Loucy (cell line): ENCODE measurements around the gene RAP1GAP2.

ENCODE experiments used
- EZH2phosphoT487 ChIP-seq: fragments of 200-600 bp; IDR thresholded peaks from 2 replicates; pipeline ENCODE4 v1.6.1; 2018; ENCODE audit warnings: antibody characterized with exemption, mild to moderate bottlenecking, moderate library complexity, borderline replicate concordance
- TF ChIP-seq, protein P1 (sequence below): fragments of 200-600 bp; sonication (generic); conservative IDR thresholded peaks from 2 replicates; pipeline ENCODE4 v1.5.1; 2014; ENCODE audit warnings: mild to moderate bottlenecking, antibody characterized with exemption, low read length

DNA sequence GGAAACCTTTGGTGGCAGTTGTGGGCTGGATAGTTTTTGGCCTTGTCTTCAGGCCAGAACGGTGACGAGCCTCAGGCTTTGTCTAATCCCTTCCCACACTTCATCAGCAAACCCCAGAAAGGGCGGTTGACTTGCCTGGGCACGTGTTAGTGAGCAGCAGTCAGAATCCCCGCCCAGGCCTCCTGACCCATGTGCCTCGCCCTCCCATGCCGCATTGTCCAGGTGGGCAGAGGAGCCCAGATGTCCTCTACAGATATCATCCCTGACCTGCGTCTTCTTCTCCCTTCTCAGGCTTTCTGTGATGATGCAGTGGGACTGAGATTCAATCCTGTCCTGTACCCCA lies 184.6 kb downstream of the RAP1GAP2 start:
- TF ChIP-seq, protein P1, sequence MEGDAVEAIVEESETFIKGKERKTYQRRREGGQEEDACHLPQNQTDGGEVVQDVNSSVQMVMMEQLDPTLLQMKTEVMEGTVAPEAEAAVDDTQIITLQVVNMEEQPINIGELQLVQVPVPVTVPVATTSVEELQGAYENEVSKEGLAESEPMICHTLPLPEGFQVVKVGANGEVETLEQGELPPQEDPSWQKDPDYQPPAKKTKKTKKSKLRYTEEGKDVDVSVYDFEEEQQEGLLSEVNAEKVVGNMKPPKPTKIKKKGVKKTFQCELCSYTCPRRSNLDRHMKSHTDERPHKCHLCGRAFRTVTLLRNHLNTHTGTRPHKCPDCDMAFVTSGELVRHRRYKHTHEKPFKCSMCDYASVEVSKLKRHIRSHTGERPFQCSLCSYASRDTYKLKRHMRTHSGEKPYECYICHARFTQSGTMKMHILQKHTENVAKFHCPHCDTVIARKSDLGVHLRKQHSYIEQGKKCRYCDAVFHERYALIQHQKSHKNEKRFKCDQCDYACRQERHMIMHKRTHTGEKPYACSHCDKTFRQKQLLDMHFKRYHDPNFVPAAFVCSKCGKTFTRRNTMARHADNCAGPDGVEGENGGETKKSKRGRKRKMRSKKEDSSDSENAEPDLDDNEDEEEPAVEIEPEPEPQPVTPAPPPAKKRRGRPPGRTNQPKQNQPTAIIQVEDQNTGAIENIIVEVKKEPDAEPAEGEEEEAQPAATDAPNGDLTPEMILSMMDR, result no peak
- TF ChIP-seq EZH2phosphoT487, result no peak
